Measurements from ENCODE around the gene DNAJC28.
"Not testable (repeated sequence)": the region's sequence is repeated elsewhere in the genome, so short reads cannot be mapped to it uniquely, and the experiment has no call there.

The DNAJC28 gene

GRCh38 chr21:33481314-33481943, 10.1 kb downstream of the DNAJC28 start:
- DNase-seq (ENCODE audit: low read depth in 2 of 2): no peak

- DNase-seq (ENCODE audit: low read depth in 2 of 2): no peak
Observed at GRCh38 chr21:33480481-33481103, 10.9 kb downstream of the DNAJC28 start.

- DNase-seq (ENCODE audit: low read depth in 2 of 2): peak; percentile 97 to 98
Observed at GRCh38 chr21:33479679-33480480, 11.6 kb downstream of the DNAJC28 start, which contains the start of gene TMEM50B. Gene TMEM50B (minus strand): TSS chr21:33479974. CDS start chr21:33468885, 11,089 bp downstream.

GRCh38 chr21:33478935-33479678, 12.4 kb downstream of the DNAJC28 start:
- DNase-seq (ENCODE audit: low read depth in 2 of 2): peak; percentile 10 to 21

- DNase-seq (ENCODE audit: low read depth in 2 of 2): no peak
Observed at GRCh38 chr21:33478182-33478581, 13.3 kb downstream of the DNAJC28 start.

GRCh38 chr21:33477066-33477465, 14.4 kb downstream of the DNAJC28 start:
- DNase-seq (ENCODE audit: low read depth in 2 of 2): no peak

GRCh38 chr21:33473344-33473743, 18.2 kb downstream of the DNAJC28 start:
- DNase-seq (ENCODE audit: low read depth in 2 of 2): no peak

GRCh38 chr21:33470701-33471100, 20.8 kb downstream of the DNAJC28 start:
- no peak for DNase-seq (ENCODE audit: low read depth in 2 of 2)

GRCh38 chr21:33469183-33469582, 22.3 kb downstream of the DNAJC28 start:
- DNase-seq (ENCODE audit: low read depth in 2 of 2): not testable (repeated sequence)

GRCh38 chr21:33461538-33462250, 29.8 kb downstream of the DNAJC28 start:
- DNase-seq (ENCODE audit: low read depth in 2 of 2): no peak

- DNase-seq (ENCODE audit: low read depth in 2 of 2): no peak
Observed at GRCh38 chr21:33458861-33459260, 32.7 kb downstream of the DNAJC28 start.

GRCh38 chr21:33455686-33456446, 35.6 kb downstream of the DNAJC28 start:
- DNase-seq (ENCODE audit: low read depth in 2 of 2): no peak

- no peak for DNase-seq (ENCODE audit: low read depth in 2 of 2)
Observed at GRCh38 chr21:33452362-33452761, 39.2 kb downstream of the DNAJC28 start.

- DNase-seq (ENCODE audit: low read depth in 2 of 2): no peak
Observed at GRCh38 chr21:33451634-33452071, 39.9 kb downstream of the DNAJC28 start.

- DNase-seq (ENCODE audit: low read depth in 2 of 2): no peak
Observed at GRCh38 chr21:33449616-33450015, 41.9 kb downstream of the DNAJC28 start.

- not testable (repeated sequence) for DNase-seq (ENCODE audit: low read depth in 2 of 2)
Observed at GRCh38 chr21:33446620-33447019, 44.9 kb downstream of the DNAJC28 start.

- no peak for DNase-seq (ENCODE audit: low read depth in 2 of 2)
Observed at GRCh38 chr21:33444499-33444898, 47.0 kb downstream of the DNAJC28 start.

GRCh38 chr21:33443194-33443593, 48.3 kb downstream of the DNAJC28 start:
- DNase-seq (ENCODE audit: low read depth in 2 of 2): no peak

GRCh38 chr21:33441489-33442477, 49.7 kb downstream of the DNAJC28 start:
- DNase-seq (ENCODE audit: low read depth in 2 of 2): no peak

Data from stimulated activated CD8-positive, alpha-beta memory T cell treated with anti-CD3 and anti-CD28 coated beads, Interleukin-15, amount 100 ng/mL, for 48 hours (primary cell).